Epithelial cell of esophagus (primary cell): ENCODE measurements around the gene PHACTR1.
A peak's percentile ranks its signal among the peaks of the same experiment; 100 is the strongest.

Source experiments
- DNase-seq: peaks from one replicate; pipeline ENCODE4 v3.0.0; 2010; ENCODE audit warnings: low read depth
- H3K4me3 ChIP-seq: 2 replicates; pipeline ENCODE4 v1.5.1; 2011; ENCODE audit warnings: mild to moderate bottlenecking, low read length, control low read depth
- CTCF ChIP-seq: IDR thresholded peaks from 2 replicates; pipeline ENCODE4 v1.5.1; 2011; ENCODE audit warnings: low read depth, mild to moderate bottlenecking, low read length, control low read depth, inconsistent platforms; ENCODE audit not compliant: insufficient read depth; ENCODE audit errors: missing control alignments

The PHACTR1 gene

GRCh38 chr6:13009031-13009430 is 292.5 kb downstream of the PHACTR1 start:
- TF ChIP-seq CTCF, result no peak
- no peak overlapping the region for H3K4me3 ChIP-seq
- no peak for DNase-seq

- no peak for DNase-seq
- H3K4me3 ChIP-seq, result no peak overlapping the region
- TF ChIP-seq CTCF, result no peak
These were observed 292.9 kb downstream of the PHACTR1 start for GRCh38 chr6:13009461-13009860.

GRCh38 chr6:13011612-13012146 is 295.1 kb downstream of the PHACTR1 start:
- H3K4me3 ChIP-seq, result no peak overlapping the region
- DNase-seq, result no peak
- no peak for TF ChIP-seq CTCF

GRCh38 chr6:13012296-13012695 is 295.7 kb downstream of the PHACTR1 start:
- H3K4me3 ChIP-seq, result no peak overlapping the region
- TF ChIP-seq CTCF, result no peak
- peak; percentile 61 for DNase-seq

- no peak for TF ChIP-seq CTCF
- no peak for DNase-seq
- no peak overlapping the region for H3K4me3 ChIP-seq
These were observed 296.6 kb downstream of the PHACTR1 start for GRCh38 chr6:13012977-13013680.

GRCh38 chr6:13013681-13014503 is 297.3 kb downstream of the PHACTR1 start:
- H3K4me3 ChIP-seq, result no peak overlapping the region
- no peak for DNase-seq
- TF ChIP-seq CTCF, result no peak
